Measurements from ENCODE around the gene SNTB2.

- TF ChIP-seq JUND (IDR thresholded peaks at IDR 0.05) (no peak), ATF3 (IDR thresholded peaks at IDR 0.05) (no peak), NR2F2 (IDR thresholded peaks at IDR 0.05) (no peak), CTCF (IDR thresholded peaks at IDR 0.05; ENCODE audit: low read depth, low read length, missing input control) (no peak), YY1 (IDR thresholded peaks at IDR 0.05) (no peak), REST (IDR thresholded peaks at IDR 0.05) (no peak), MAX (IDR thresholded peaks at IDR 0.05) (no peak), EGR1 (IDR thresholded peaks at IDR 0.05; ENCODE audit: low read depth in 2 of 2) (no peak), FOXA2 (IDR thresholded peaks at IDR 0.05) (no peak), RAD21 (IDR thresholded peaks at IDR 0.05) (no peak), SP1 (IDR thresholded peaks at IDR 0.05) (no peak)
These were observed 163.7 kb downstream of the SNTB2 start for GRCh38 chr16:69350536-69351133.

Measured in liver (tissue), 3 donors.